Effector memory CD4-positive, alpha-beta T cell (primary cell): ENCODE data around the gene CDK11B.

Experiments
- DNase-seq, 3 donors: peaks; one replicate each; pipeline ENCODE4 v3.0.0-alpha.2; 2020
- H3K27ac ChIP-seq: 2 replicates; pipeline ENCODE4 v1.7.0; 2013; ENCODE audit warnings: mild to moderate bottlenecking, low read length, moderate library complexity; ENCODE audit not compliant: insufficient read depth, poor library complexity, severe bottlenecking
- H3K27me3 ChIP-seq: replicated peaks from 2 replicates; pipeline ENCODE4 v1.7.0; 2013; ENCODE audit warnings: mild to moderate bottlenecking, low read length; ENCODE audit not compliant: insufficient read depth, control insufficient read depth, poor library complexity, severe bottlenecking
- H3K36me3 ChIP-seq: 2 replicates; pipeline ENCODE4 v1.7.0; 2013; ENCODE audit warnings: mild to moderate bottlenecking, low read length, moderate library complexity; ENCODE audit not compliant: control insufficient read depth, insufficient read depth
- H3K4me1 ChIP-seq: 2 replicates; pipeline ENCODE4 v1.7.0; 2013; ENCODE audit warnings: low read length, mild to moderate bottlenecking; ENCODE audit not compliant: control insufficient read depth, insufficient read depth, poor library complexity, severe bottlenecking
- H3K4me3 ChIP-seq: 2 replicates; pipeline ENCODE4 v1.7.0; 2013; ENCODE audit warnings: low read length, low read depth, mild to moderate bottlenecking; ENCODE audit not compliant: insufficient read depth, poor library complexity, severe bottlenecking
- H3K9me3 ChIP-seq: 2 replicates; pipeline ENCODE4 v1.7.0; 2013; ENCODE audit warnings: mild to moderate bottlenecking, low read length, moderate library complexity; ENCODE audit not compliant: control insufficient read depth

The CDK11B gene

DNA sequence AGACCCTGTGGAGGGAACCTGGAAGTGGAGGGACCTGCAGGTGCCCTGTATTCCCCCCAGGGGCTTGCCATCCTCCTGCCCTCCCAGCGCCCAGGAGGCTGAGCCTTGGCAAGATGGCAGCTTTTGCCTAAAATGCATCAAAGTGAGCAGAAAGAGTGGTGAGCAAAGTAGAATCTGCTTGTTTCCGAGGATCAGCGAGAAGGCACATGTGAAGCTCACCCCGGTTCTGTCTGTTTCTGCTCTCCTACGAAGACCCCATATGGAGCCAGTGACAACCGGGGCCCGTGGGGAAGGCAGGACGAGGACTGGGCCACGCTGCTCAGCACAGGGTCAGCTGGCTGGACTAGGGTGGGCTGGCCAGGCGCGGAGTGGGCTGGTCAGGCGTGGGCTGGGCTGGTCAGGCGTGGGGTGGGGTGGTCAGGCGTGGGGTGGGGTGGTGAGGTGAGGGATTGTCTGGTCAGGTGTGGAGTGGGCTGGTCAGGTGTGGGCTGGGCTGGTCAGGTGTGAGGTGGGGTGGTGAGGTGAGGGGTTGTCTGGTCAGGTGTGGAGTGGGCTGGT lies 53.7 kb downstream of the CDK11B start:
- Histone ChIP-seq H3K4me3 (no peak overlapping the region), H3K9me3 (no peaks in the 10 kb centered on the region), H3K27ac (no peak overlapping the region), H3K4me1 (peaks cover 7% of the 10 kb centered on the region), H3K27me3 (no peaks in the 10 kb centered on the region), H3K36me3 (no peaks in the 10 kb centered on the region)
- DNase-seq = no peak

GRCh38 chr1:1604374-1605033 lies 54.3 kb downstream of the CDK11B start:
- no peak for DNase-seq
- H3K27me3 ChIP-seq = no peaks in the 10 kb centered on the region
- no peak overlapping the region for H3K4me3 ChIP-seq

DNA sequence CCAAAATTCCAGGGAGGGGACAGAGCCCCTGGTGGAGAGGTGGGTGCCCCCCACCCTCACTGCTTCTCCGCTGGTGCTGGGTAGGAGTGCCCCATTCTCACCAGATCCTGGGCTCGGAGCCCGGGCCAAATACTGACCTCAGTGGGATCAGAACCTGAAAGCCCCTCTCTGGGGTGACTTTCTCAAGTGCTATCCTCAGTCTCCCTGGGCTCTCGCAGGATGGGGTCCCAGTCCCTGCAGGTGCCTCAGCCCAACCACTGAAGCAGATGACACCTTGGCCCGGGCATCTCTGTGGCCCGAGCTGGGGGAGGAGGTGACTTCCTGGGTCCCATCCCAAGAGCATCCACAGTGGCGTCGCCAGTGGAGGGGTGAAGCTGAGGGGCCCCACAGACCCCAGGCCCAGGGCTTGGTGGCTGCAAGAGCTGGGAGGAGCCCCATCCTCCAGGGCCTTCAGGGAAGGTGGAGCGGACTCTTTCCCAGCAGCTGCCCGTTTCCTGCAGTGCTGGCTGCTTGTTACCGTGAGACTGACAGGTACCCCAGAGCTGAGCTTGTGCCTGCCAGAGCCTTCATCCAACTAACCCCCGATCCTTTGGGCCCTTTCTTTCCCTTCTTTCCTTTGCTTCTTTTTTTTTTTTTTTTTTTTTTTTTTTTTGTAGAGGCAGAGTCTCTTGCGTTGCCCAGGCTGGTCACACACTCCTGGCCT lies 55.0 kb downstream of the CDK11B start:
- Histone ChIP-seq H3K27ac (no peak overlapping the region), H3K27me3 (no peaks in the 10 kb centered on the region)

More at GRCh38 chr1:1604374-1605033, 54.3 kb downstream of the CDK11B start:
- no peak overlapping the region for H3K27ac ChIP-seq
- H3K4me1 ChIP-seq = peaks cover 7% of the 10 kb centered on the region
- H3K9me3 ChIP-seq = no peaks in the 10 kb centered on the region
- H3K36me3 ChIP-seq = no peaks in the 10 kb centered on the region

GRCh38 chr1:1602968-1603506 lies 55.8 kb downstream of the CDK11B start:
- Histone ChIP-seq H3K9me3 (no peaks in the 10 kb centered on the region), H3K4me1 (peaks cover 11% of the 10 kb centered on the region), H3K27me3 (no peaks in the 10 kb centered on the region), H3K4me3 (no peak overlapping the region), H3K36me3 (no peaks in the 10 kb centered on the region), H3K27ac (no peak overlapping the region)
- no peak for DNase-seq

More for the DNA sequence above, 55.0 kb downstream of the CDK11B start:
- DNase-seq = no peak
- Histone ChIP-seq H3K9me3 (no peaks in the 10 kb centered on the region), H3K4me1 (peaks cover 11% of the 10 kb centered on the region), H3K4me3 (no peak overlapping the region), H3K36me3 (no peaks in the 10 kb centered on the region)

GRCh38 chr1:1602304-1602967 lies 56.4 kb downstream of the CDK11B start:
- Histone ChIP-seq H3K27me3 (no peaks in the 10 kb centered on the region), H3K4me3 (no peak overlapping the region), H3K4me1 (peaks cover 11% of the 10 kb centered on the region), H3K9me3 (no peaks in the 10 kb centered on the region), H3K27ac (no peak overlapping the region), H3K36me3 (no peaks in the 10 kb centered on the region)
- DNase-seq = no peak

DNA sequence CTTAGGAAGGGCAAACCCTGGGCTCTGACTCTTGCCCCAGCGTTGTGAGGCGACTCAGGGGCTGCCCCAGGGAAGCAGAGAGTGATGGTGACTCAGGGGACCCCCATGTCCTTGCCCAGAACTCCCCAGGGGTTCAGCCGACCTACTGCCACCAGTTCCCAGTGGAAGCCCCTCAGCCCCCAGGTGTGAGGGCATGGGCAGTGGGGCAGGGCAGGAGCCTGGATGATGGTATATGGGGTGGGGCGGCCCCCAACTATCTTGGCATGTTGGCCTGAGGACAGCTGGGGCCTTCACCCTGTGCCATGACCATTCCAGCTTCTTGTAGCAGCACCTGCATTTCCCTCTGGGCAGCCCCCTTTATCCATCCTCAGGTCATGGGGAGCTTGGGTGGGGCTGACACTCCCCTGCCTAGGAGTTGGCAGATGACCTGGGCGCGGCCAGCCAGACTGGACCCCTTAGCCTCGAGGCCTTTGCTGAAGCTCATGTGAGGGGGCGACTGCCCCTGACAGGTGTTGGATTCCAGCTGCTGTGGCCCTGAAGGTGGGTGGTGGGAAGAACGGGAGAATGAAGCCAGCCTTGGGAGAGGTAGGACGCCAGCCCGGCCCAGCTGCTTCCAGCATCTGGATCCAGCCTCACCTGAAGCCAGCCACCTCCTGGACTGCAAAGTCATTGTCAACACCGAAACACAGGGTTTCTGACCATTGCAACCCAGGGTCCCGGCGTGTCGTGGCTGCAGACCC lies 57.1 kb downstream of the CDK11B start:
- no peak overlapping the region for H3K27ac ChIP-seq
- H3K9me3 ChIP-seq = no peaks in the 10 kb centered on the region
- no peaks in the 10 kb centered on the region for H3K27me3 ChIP-seq
- no peak overlapping the region for H3K4me3 ChIP-seq
- H3K36me3 ChIP-seq = no peaks in the 10 kb centered on the region
- DNase-seq = no peak
- peaks cover 7% of the 10 kb centered on the region for H3K4me1 ChIP-seq

GRCh38 chr1:1600861-1601563 lies 57.8 kb downstream of the CDK11B start:
- H3K27ac ChIP-seq = no peak overlapping the region
- no peak overlapping the region for H3K4me3 ChIP-seq
- H3K9me3 ChIP-seq = no peaks in the 10 kb centered on the region
- H3K27me3 ChIP-seq = no peaks in the 10 kb centered on the region
- no peak for DNase-seq
- H3K36me3 ChIP-seq = no peaks in the 10 kb centered on the region
- peaks cover 3% of the 10 kb centered on the region for H3K4me1 ChIP-seq

DNA sequence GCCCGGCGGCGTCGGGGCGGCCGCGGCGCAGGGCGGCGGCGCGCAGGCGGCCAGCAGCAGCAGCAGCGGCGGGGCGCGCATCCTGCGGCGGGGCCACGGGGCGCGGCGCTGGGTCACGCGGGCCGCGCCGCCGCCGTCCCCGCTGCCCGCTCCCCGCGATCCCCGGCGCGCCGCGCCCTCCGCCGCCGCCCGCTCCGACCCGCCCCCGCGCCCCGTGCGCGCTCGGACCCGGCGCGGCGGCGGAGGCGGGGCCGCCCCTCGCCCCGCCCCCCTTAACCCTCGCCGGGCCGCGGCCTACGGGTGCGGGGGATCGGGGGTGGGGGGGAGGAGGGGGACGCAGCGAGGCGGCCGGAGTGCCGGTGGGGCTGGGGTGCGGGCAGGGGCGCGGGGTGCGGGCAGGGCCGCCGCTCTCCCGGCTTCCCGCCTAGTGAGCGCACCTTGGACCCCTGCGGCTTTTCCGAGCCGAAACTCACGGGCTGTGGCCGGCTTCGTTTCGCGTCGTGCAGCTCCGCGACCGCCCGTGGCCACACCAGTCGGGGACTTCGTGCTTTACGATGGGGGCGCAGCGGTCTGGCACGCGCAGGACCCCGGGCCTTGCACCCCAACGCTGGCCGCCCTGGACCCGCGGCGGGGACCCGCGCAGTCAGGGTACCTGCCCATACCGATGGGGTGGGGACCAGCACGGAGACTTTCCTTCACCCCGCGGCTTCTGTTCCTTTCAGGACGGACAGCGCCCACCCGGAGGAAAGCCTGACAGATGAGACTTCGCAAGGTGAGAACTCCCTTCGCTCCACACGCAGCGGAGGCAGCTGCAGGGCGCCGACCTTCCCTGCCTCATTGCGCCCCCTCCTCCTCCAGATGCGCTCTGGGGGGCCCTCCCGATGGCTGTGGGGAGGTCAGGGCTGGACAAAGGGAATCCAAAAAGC lies 58.6 kb downstream of the CDK11B start, which contains the start of gene FNDC10:
TSS of gene FNDC10 (minus strand) at position 201 of the 926 bp plus-strand sequence. CDS start at position 81, 120 bp downstream.
- no peaks in the 10 kb centered on the region for H3K36me3 ChIP-seq
- H3K9me3 ChIP-seq = no peaks in the 10 kb centered on the region
- no peaks in the 10 kb centered on the region for H3K27me3 ChIP-seq
- H3K27ac ChIP-seq = no peak within 1 kb of the TSS
- peaks cover 3% of the 10 kb centered on the region for H3K4me1 ChIP-seq
- H3K4me3 ChIP-seq = peak within 1 kb of the TSS; percentile 56
- no peak for DNase-seq
